ENCODE results near the gene PCNX2.
A peak's percentile ranks its signal among the peaks of the same experiment; 100 is the strongest.

PCNX2 gene

GRCh38 chr1:232999956-233000625 lies 295.4 kb downstream of the PCNX2 start:
- DNase-seq, result no peak

DNA sequence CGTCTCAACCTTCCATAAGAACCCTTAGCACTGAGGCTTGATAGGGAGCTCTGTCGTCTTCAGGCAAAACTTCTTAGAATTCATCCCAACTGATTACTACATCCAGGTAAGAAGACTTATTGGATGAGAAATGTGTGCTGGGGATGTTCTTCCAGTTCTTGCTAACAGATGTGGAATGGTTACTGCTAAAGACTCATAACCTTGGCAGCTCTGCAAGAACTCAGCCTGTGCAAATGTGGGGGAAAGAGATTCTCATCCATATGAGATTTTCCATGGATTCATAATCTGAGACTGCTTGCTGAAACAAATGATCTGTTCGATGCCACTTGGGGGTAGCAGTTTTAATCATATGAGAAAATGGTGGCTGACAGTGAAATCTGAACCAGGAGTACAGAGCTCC lies 296.9 kb downstream of the PCNX2 start:
- DNase-seq, result no peak

DNA sequence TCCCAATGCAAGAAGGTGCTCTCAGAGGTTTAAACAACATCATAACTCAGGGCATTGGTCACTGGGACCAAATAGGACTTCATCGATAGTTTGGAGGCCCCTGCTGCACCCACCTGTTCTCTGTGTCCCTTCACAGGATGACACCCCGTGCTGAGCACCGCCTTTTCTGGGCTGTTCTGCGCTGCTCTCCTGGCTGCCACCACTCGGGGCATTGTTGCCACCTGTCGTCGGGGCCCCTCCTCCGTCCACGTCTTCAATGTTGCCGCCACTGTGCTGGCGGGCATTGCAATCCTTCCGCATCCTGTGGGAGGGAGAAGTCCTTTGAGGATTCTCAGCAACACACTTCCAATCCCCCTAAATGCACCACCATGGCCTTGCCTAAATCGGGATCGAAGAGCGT lies 297.4 kb downstream of the PCNX2 start:
- DNase-seq, result no peak

GRCh38 chr1:232996143-232996542 lies 299.4 kb downstream of the PCNX2 start:
- no peak for DNase-seq

DNA sequence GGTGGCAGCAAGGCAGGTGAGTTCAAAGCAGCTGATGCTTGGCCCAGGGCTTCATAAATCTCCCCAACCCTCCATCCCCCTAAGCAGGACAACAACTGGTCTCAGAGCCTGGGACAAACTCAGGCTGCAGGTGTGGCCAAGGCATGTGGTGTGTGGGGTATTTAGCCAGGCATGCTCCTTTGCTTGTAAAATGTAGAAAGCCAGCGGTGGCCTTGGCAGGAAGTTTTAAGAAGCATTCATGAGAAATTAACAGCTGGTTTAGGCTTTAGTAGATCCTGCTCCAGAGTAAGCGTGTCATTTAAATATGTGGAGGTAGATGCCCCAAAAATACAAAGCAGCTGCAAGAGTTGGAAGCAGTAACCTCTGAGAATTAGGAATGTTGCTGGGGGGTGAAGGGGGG lies 300.3 kb downstream of the PCNX2 start:
- no peak for DNase-seq

- DNase-seq, result no peak
Observed at GRCh38 chr1:232993555-232993954, 302.0 kb downstream of the PCNX2 start.

- no peak for DNase-seq
Observed at GRCh38 chr1:232992227-232992626, 303.3 kb downstream of the PCNX2 start.

GRCh38 chr1:232991238-232991637 lies 304.3 kb downstream of the PCNX2 start:
- no peak for DNase-seq

DNA sequence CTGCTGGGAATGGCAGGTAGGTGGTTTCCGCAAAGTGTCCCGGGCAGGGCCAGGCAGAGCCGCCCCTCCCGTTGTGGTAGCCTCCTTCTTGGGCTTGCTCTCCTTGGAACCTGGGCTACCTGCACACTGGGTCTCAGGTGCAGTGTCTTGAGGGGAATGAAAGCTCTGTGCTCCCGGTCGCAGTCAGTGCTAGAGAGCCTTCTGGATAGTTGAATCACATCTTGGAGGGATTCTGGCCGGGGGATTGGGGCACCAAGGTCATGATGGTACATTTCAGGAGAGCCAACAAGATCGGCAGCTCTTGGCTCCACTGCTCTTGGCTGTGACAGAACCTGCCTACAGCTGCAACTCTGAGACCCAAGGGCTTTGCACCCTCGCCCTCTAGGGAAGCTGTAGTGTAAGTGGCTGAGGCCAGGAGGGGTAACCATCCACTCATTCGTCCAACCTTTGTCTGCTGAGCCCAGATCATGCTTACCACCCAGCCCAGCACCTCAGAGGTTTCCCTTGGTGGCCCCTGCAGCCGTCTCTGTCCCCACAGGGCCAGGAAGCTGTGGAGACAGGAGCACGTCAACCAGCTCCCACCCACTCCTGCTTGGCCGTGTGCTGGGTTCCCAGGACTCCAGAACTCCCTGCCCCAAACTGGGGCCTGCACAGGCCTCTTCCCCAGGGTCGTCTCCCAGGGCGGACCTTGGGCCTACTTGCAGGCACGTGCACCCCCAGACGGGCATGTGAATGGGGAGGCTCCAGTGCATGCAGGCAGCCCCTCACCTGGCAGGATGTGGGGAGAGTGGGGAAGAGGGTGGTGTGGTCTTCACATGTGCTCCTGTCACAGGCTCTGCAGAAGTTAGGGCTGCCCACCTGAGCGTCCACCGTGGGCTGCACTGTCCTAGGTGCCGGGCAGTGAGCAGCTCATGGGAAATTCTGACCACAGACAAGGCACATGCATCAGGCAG lies 305.1 kb downstream of the PCNX2 start:
- no peak for DNase-seq

GRCh38 chr1:232988572-232989040 lies 306.9 kb downstream of the PCNX2 start:
- DNase-seq, result peak; percentile 22

GRCh38 chr1:232987774-232988140 lies 307.8 kb downstream of the PCNX2 start:
- no peak for DNase-seq

DNA sequence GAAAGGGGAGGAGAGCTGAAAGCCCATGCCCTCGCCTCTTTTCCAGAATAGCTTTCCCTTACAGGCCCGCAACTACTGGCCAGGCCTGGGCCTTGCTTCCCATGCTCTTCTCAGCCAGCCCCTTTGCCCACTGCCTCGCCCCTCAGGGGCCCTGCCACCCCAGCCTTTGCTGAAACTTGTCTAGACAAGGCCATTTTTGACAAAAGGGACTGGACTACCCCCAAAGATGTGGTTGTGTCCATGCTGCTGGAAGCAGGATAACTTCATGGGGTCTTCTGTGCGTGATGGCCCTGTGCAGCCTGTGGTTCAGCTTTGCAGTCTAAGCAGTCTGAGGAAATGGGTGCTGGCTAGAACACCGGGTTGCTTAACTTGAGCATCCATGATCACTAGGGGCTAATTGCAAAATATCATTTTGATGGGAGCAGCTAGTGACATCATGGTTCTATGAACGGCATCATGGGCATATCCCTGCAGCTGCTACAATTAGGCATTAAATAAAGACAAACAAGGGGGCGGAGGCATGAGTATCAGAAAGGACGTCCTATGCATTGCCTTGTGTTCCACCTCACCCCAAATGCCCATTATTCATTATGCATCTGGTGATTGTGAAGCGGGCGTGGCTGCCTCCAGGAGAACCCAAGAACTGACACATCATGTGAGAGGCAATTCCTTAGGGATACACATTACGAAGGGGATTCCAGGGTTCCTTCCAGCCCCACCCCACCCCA lies 308.3 kb downstream of the PCNX2 start:
- DNase-seq, result no peak

DNA sequence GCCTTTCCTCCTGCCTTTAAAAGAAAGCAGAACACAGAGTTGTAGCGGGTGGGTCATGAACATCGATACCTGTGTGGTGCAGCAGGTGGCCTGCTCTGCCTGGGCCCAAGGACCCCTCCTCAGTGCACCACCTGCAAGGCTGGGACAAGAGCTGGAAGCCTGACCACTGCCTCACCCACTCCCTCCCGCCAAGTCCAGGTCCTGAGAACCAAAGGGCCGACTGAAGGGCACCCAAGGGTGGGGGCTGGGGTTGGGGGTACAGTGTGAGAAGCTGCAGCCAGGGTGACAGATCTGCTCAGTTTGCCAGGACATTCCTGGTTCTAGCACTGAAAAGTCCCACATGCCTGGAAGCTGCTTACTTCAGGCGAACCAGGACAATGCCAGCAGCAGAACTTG lies 309.0 kb downstream of the PCNX2 start:
- DNase-seq, result no peak

DNA sequence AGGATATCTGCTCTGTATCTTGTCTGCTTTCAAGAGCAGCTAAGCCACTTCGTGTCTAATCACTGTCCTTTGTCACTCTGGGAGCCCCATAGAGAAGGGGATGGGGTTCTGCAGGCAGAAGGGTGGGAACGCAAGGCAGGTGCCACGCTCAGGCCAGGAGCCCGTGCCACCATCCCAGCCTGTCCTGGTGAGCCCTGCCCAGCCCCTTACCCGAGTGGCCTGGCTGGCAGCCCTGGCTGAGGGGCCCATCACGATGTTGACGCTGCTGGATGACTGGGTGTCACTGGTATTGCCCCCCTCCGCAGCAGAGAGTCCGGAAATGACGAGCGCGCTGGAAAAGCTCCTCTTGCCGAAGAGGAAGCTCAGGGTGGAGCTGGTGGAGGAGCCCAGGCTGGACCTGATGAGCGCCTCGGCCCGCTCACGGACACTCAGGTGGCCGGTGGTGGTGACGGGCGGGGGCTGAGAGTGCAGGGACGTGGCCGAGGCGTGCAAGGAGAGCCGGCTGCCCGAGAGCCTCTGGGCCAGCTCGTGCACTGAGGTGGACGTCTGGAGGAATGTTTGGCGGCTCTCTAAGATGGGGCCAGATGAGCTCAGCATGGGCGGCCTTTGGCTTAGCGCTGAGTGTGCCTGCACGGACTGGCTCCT lies 309.5 kb downstream of the PCNX2 start:
- DNase-seq, result no peak

- DNase-seq, result no peak
Observed at GRCh38 chr1:232984577-232985425, 310.7 kb downstream of the PCNX2 start.

- no peak for DNase-seq
Observed at GRCh38 chr1:232983817-232984567, 311.5 kb downstream of the PCNX2 start.

DNA sequence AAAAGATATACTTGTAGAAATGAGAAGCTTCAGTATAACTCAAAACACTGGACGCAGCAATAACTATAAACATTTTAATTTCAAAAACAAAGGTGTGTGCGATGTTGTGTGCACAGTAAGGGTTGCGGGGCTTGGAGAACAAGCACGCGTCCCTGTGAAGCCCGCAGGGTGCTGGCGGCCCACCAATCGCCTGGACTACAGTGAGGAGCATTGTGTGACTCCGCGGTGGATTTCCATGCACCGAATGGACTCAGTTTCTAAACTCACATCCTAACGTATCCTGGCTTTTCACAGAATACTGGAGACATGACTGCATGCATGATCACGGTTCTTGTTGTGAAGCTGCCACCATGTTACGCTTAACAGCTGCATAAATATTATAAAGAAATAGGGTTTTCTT lies 312.1 kb downstream of the PCNX2 start:
- no peak for DNase-seq

DNA sequence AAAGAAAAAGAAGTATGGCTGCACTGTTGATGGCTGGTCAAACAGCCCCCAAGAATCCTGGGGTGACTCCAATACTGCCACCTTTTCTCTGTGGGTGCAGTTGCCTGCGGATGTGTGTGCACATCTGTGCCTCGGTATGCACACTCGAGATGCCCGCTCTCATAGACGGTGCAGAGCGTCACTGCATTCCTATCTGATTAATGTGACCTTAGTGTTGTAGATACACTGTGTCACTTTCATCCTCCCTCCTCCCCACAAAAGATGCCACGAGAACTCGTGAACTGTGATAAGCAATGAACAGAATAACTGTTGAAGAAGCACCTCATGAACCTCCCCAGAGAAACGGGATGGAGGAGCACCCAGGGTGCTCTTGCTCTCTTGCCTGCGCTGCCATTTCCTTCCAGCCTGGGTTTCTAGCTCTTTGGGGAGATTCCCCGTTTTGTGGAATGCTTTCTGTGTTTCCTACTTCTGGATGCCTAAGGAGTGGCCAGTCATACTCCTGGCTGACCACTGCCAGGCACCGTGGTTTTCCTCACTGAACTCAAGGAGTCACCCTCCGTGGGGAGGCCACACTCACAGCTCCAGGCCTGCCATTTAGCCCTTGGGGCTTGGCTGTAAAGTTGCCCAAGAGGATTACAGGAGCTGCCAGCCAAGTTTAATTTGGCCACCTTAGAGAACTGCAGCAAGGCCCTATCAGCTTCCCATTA lies 313.1 kb downstream of the PCNX2 start:
- DNase-seq, result no peak

GRCh38 chr1:232980986-232981560 lies 314.5 kb downstream of the PCNX2 start:
- no peak for DNase-seq

DNA sequence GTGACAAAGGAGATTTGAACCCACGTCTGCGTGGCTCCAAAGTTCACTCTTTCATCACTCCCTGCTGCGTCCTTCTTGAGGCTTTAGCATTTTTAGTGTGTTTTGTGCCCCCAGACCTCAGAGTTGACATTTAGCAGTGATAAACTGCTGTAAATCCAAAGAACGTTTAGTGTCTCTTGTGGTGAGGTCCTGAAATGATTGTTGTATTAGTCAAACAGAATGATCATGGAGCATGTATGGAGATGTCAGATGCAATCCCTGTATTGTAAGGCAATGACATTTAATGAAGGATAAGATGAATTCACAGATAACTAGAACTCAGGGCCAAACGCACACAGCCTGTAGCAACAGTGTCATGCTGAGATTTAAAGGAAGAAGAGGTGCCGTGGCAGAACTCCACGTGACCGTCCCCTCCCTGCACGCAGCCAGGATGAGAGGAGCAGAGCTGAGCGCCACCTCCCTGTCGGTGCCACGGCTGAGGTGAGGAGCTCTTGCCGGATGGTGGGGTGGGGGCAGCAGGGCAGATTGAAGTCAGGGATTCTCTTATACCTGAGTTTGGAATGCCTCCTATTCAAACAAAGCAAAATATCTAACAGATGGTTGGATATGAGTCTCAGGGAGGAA lies 315.1 kb downstream of the PCNX2 start:
- DNase-seq, result peak; percentile 3
